Loucy (cell line): ENCODE measurements around the gene C1orf159.

Source experiments
- H2AFZ ChIP-seq: fragments of 200-600 bp; sonication (generic); 2 replicates; pipeline ENCODE4 v1.6.0; 2016; ENCODE audit warnings: antibody characterized with exemption, mild to moderate bottlenecking, low read length, moderate library complexity
- H3F3A ChIP-seq: fragments of 200-600 bp; 2 replicates; pipeline ENCODE4 v1.6.0; 2016; ENCODE audit warnings: antibody characterized with exemption, low read depth, mild to moderate bottlenecking
- H3K27me3 ChIP-seq: fragments of 200-600 bp; sonication (generic); 2 replicates; pipeline ENCODE4 v1.6.1; 2014; ENCODE audit warnings: low read length, mild to moderate bottlenecking; ENCODE audit not compliant: insufficient read depth, poor library complexity, severe bottlenecking
- H3K36me3 ChIP-seq: fragments of 200-600 bp; sonication (generic); 2 replicates; pipeline ENCODE4 v1.6.1; 2016; ENCODE audit warnings: low read length; ENCODE audit not compliant: insufficient read depth
- H3K4me1 ChIP-seq: fragments of 200-600 bp; sonication (generic); 2 replicates; pipeline ENCODE4 v1.5.1; 2014; ENCODE audit warnings: low read length, mild to moderate bottlenecking; ENCODE audit not compliant: insufficient read depth, poor library complexity, severe bottlenecking
- H3K4me2 ChIP-seq: fragments of 200-600 bp; sonication (generic); 2 replicates; pipeline ENCODE4 v1.6.0; 2014; ENCODE audit warnings: antibody characterized with exemption, low read length, low read depth, mild to moderate bottlenecking; ENCODE audit not compliant: poor library complexity, severe bottlenecking
- H3K4me3 ChIP-seq: fragments of 200-600 bp; sonication (generic); 2 replicates; pipeline ENCODE4 v1.5.1; 2014; ENCODE audit warnings: low read length, mild to moderate bottlenecking, mixed read lengths; ENCODE audit not compliant: poor library complexity, severe bottlenecking
- H3K79me2 ChIP-seq: fragments of 200-600 bp; sonication (generic); 2 replicates; pipeline ENCODE4 v1.6.1; 2014; ENCODE audit warnings: low read length; ENCODE audit not compliant: insufficient read depth
- H3K9ac ChIP-seq: fragments of 200-600 bp; sonication (generic); 2 replicates; pipeline ENCODE4 v1.6.0; 2014; ENCODE audit warnings: mild to moderate bottlenecking, low read depth, low read length, moderate library complexity; ENCODE audit not compliant: poor library complexity, severe bottlenecking
- H3K9me2 ChIP-seq: fragments of 200-600 bp; sonication (generic); replicated peaks from 2 replicates; pipeline ENCODE4 v1.6.1; 2016; ENCODE audit warnings: low read depth, low read length, mixed read lengths
- H3K9me3 ChIP-seq: fragments of 200-600 bp; sonication (generic); 2 replicates; pipeline ENCODE4 v1.6.1; 2014; ENCODE audit warnings: mild to moderate bottlenecking, antibody characterized with exemption, low read length, low read depth; ENCODE audit not compliant: insufficient read depth
- H4K20me1 ChIP-seq: fragments of 200-600 bp; sonication (generic); 2 replicates; pipeline ENCODE4 v1.6.0; 2014; ENCODE audit warnings: antibody characterized with exemption, low read length, mild to moderate bottlenecking; ENCODE audit not compliant: insufficient read depth, poor library complexity, severe bottlenecking
- EZH2phosphoT487 ChIP-seq: fragments of 200-600 bp; IDR thresholded peaks from 2 replicates; pipeline ENCODE4 v1.6.1; 2018; ENCODE audit warnings: antibody characterized with exemption, mild to moderate bottlenecking, moderate library complexity, borderline replicate concordance
- TF ChIP-seq, protein P1 (sequence below): fragments of 200-600 bp; sonication (generic); conservative IDR thresholded peaks from 2 replicates; pipeline ENCODE4 v1.5.1; 2014; ENCODE audit warnings: mild to moderate bottlenecking, antibody characterized with exemption, low read length

The C1orf159 gene

DNA sequence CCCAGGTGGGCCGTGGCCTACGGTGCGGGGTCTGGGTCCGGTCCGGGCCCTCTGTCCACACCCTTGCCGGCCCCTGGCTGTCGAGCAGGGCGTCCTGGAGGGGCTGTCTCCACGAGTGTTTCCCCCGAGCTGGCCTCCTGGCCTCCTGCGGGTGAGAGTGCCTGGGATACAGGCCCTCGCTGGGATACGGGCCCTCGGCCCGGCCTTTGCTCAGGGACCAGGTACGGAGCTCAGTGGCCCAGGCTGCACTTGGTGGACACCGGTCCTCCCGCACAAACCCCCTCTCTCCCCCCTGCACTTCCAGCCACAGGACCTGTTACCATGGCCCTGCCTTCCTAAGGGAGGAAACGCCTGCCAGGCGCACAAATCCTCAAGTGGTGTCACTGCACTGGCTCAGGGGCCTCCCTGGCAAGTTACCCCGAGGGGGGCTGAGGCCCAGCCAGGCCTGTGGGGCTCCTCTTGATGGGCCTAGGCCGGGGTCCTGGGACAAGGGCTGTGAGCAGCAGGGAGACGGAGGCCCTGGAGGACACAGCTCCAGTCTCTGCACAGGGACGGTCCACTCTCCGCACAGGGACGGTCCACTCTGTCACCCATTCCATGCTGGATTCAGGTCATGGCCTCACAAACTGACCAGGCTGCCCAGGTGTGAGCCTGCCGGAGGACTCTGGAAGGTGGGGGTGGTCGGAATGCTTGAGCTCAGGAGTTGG lies 23.6 kb downstream of the C1orf159 start:
- no peak for TF ChIP-seq EZH2phosphoT487
- TF ChIP-seq, protein P1, sequence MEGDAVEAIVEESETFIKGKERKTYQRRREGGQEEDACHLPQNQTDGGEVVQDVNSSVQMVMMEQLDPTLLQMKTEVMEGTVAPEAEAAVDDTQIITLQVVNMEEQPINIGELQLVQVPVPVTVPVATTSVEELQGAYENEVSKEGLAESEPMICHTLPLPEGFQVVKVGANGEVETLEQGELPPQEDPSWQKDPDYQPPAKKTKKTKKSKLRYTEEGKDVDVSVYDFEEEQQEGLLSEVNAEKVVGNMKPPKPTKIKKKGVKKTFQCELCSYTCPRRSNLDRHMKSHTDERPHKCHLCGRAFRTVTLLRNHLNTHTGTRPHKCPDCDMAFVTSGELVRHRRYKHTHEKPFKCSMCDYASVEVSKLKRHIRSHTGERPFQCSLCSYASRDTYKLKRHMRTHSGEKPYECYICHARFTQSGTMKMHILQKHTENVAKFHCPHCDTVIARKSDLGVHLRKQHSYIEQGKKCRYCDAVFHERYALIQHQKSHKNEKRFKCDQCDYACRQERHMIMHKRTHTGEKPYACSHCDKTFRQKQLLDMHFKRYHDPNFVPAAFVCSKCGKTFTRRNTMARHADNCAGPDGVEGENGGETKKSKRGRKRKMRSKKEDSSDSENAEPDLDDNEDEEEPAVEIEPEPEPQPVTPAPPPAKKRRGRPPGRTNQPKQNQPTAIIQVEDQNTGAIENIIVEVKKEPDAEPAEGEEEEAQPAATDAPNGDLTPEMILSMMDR, result no peak
- Histone ChIP-seq H3K9ac (no peak overlapping the region), H3K9me3 (no peaks in the 10 kb centered on the region), H3K36me3 (no peaks in the 10 kb centered on the region), H3K9me2 (no peaks in the 10 kb centered on the region), H3K27me3 (no peaks in the 10 kb centered on the region), H3K79me2 (no peaks in the 10 kb centered on the region), H3K4me1 (no peaks in the 10 kb centered on the region), H4K20me1 (no peaks in the 10 kb centered on the region), H2AFZ (no peak overlapping the region), H3K4me2 (no peak overlapping the region), H3K4me3 (no peak overlapping the region), H3F3A (no peaks in the 10 kb centered on the region)

GRCh38 chr1:1091344-1092148 lies 24.3 kb downstream of the C1orf159 start:
- Histone ChIP-seq H3K9me3 (no peaks in the 10 kb centered on the region), H3K4me2 (no peak overlapping the region), H2AFZ (no peak overlapping the region), H3K79me2 (no peaks in the 10 kb centered on the region), H3K4me1 (no peaks in the 10 kb centered on the region), H3K36me3 (no peaks in the 10 kb centered on the region), H3K9ac (no peak overlapping the region), H3K4me3 (no peak overlapping the region), H3K9me2 (no peaks in the 10 kb centered on the region), H3K27me3 (no peaks in the 10 kb centered on the region), H3F3A (no peaks in the 10 kb centered on the region), H4K20me1 (no peaks in the 10 kb centered on the region)
- no peak for TF ChIP-seq EZH2phosphoT487
- TF ChIP-seq, protein P1, result no peak

DNA sequence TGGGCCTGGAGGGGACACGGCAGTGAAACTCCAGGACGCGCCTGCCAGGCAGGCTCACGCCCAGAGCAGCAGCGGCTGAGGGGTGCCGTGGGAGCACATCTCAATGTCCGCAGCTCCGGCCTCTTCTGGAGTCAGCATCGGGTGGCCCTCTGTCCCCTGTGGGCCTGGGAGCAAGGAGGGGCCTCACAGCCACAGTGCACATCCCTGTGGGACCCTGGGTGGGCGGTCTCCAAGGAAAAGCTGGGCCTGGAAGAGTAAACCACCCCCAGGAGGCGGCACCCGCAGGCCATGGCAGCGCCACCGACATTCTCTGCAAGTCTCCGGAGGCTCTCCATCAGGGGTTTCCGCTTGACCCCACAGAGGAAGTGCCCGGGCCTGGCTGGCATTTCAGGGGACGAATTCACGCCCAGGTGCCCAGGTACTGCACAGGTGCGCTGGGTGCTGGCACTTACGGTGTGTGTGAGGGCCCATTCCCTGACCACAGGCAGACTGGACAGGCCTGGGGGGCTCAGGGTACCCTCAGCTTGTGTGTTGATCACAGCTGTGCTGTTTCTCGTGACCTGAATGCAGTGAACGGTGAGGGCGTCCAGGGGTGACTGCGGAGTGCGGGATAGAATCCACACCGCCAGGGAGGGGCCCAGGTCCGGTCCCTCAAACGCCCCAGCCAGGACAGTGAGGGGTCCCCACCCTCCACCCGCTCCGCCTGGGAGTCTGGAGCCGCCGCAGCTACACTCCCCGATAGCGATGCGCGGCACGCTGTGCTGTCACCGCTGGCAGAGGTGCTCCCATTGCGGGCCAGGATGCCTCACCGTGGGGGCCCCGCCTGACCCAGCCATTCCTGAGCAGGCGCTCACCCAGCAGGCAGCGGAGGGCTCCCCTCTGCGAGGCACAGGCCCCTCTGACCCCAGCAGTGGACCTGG lies 25.2 kb downstream of the C1orf159 start:
- H3K4me2 ChIP-seq, result no peak overlapping the region

More for the DNA sequence above, 25.2 kb downstream of the C1orf159 start:
- no peak overlapping the region for H2AFZ ChIP-seq
- no peaks in the 10 kb centered on the region for H3K79me2 ChIP-seq
- H4K20me1 ChIP-seq, result no peaks in the 10 kb centered on the region
- no peaks in the 10 kb centered on the region for H3K27me3 ChIP-seq
- H3K9ac ChIP-seq, result no peak overlapping the region
- H3K36me3 ChIP-seq, result no peaks in the 10 kb centered on the region
- no peaks in the 10 kb centered on the region for H3K4me1 ChIP-seq
- no peak overlapping the region for H3K4me3 ChIP-seq
- H3F3A ChIP-seq, result no peaks in the 10 kb centered on the region
- no peaks in the 10 kb centered on the region for H3K9me2 ChIP-seq
- TF ChIP-seq, protein P1, result no peak
- no peak for TF ChIP-seq EZH2phosphoT487
- H3K9me3 ChIP-seq, result no peaks in the 10 kb centered on the region
